HG03354 (cell line): ENCODE results near the gene ATP2A3.
"Not testable (repeated sequence)": the region's sequence is repeated elsewhere in the genome, so short reads cannot be mapped to it uniquely, and the experiment has no call there.

Source experiments
- ATAC-seq: cut with Tn5 transposase; IDR thresholded peaks from one replicate; pipeline ENCODE4 v1.9.1; 2021; ENCODE audit warnings: mild to moderate bottlenecking; ENCODE audit not compliant: unreplicated experiment, poor library complexity, severe bottlenecking

ATP2A3 gene

GRCh38 chr17:3959295-3959899, 4.8 kb downstream of the ATP2A3 start:
- no peak for ATAC-seq

DNA sequence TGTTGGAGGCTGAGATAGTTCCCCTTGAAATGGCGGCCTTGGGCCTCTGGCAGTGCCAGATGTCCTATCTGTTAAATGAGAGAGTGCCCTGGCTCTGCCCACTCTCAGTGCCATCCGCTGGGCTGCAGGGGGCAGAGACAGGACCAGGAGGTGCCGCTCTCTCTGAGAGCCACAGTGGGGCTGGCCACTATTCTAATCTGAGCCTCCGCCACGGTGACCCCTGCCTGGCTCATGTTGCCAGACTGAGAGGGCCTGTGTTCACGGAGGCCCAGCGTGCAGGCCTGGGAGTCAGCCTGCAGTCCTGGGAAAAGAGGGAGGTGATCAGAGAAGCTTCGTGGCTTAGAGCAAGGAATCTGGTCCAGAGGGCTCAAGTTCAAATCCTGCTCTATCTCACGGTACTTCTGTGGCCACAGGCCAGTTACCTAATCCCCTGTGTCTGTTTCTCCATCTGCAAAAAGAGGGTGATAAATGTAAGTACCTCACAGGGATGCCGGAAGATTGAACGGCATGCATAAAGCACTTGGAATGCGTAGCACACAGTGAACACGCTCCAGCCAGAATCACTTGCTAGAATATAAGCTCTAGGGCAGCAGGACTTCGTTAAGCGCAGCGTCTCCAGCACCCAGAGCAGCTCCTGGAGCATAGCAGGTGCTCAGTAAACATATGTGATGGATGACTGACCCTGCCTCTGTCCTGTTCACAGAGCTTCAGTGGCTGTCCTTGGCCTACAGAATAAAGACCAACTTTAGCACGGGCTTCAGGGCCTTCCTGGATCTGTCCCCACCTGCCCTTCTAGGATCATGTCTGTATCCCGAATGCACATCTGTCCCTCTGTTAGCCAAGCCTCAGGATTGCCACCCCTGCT, 6.3 kb downstream of the ATP2A3 start:
- no peak for ATAC-seq

DNA sequence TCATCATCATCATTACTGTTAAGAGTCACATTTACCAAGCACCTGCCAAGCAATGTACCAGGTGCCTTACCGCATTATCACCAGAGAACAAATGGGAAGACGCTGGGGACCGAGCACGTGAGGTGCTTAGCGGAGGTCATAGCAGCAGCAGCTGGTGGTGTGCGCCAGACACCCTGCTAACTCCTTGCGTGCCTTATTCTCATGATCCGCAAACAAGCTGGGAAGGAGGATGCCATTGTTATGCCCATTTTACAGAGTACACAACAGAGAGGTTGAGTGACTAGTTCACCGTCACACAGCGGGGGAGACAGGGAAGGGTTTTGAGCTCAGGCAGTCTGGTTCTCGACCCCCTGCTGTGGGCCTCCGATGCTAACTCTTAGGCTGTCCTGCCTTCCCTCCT, 7.3 kb downstream of the ATP2A3 start:
- no peak for ATAC-seq

DNA sequence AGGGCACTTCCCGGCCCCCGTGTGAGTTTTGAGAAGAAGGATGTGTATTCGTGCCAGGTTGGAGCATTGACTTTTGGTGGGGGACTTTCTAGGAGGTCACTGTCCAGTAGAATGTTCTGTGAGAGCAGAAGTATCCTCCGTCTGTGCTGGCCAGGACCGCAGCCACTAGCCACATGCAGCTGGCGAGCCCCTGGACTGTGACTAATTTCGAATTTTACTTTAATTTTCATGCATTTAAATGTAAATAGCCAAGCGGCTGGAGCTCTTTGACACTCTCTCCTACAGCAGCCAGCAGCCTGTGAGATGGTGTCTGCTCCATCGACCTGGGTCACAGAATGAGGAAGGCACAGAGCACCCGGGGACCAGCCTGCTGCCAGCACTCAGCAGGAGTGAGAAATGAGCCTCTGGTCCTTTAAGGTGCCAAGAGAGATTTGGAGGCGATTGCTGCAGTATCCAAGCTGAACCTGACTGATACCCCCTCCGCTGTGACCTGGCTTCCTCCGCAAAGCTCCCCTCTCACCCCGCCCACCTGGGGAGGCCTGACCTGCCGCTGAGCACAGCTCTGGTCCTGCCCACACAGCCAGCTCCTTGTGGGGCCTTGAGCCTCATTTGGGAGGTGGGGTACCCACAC, 7.8 kb downstream of the ATP2A3 start:
- ATAC-seq: no peak

GRCh38 chr17:3955673-3955988, 8.6 kb downstream of the ATP2A3 start:
- no peak for ATAC-seq

DNA sequence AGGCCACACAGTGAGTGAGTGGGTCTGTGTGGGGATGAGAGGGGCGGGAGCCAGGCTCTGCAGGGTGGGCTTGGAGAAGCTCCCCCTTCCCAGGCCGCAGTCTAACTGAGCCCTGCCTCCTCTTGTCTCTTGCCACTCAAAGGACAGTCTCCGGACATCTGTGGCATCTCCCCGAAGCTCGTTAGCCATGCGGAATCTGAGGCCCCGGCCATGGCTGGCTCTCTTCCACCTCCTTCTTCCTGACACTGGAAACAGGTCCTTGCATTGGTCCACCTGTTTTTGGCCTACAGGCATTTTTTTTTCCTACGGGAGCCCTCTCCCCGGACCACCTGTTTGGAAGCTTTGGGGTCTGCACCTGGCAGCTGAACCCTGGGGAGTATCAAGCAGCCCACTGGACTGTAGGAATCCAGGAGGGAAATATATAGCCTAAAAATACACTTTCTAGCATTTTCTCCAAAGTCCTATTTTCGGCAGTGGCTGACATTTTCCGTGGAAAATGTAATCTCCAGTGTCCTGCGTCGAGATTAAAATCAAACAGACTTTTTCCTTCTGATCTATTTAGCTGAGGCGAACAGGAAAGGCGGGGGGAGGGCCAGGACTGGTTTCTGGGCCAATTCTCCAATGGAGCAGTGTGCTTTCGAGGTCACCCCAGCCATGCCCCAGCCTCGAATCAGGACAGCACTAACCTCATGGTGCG, 9.1 kb downstream of the ATP2A3 start:
- no peak for ATAC-seq

GRCh38 chr17:3954086-3954485, 10.2 kb downstream of the ATP2A3 start:
- no peak for ATAC-seq

GRCh38 chr17:3953542-3953941, 10.7 kb downstream of the ATP2A3 start:
- no peak for ATAC-seq

DNA sequence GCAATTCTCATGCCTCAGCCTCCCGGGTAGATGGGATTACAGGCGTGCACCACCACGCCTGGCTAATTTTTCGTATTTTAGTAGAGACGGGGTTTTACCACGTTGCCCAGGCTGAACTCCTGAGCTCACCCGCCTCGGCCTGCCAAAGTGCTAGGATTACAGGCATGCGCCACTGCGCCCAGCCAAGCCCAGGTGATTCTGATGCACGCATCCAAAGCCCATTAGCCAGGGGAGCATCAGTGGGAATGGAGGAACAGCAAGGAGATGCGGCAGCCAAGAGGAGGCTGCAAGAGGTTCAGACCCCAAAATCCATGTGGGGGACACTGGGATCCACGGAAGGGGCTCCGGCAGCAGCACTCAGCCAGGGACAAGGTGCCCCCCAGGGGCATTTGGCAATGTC, 12.1 kb downstream of the ATP2A3 start:
- no peak for ATAC-seq

DNA sequence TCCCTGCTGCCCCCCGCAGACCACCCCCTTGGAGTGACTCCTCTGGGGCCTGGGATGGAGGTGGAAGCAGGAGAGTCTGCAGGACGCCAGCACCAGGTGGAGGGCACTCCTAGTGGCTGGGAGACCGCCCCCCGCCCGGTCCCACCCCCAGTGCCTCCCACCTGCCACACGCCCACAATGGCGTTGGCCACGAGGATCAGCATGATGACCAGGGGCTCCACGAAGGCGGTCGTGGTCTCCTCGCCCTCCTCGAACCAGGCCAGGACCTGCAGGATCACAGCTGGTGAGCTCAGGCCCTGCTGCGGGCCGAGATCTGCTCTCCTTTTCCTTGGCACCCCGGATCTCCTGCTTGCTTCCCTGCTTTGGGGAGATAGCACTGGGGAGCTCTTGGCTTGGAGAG, 12.8 kb downstream of the ATP2A3 start:
- ATAC-seq: no peak

DNA sequence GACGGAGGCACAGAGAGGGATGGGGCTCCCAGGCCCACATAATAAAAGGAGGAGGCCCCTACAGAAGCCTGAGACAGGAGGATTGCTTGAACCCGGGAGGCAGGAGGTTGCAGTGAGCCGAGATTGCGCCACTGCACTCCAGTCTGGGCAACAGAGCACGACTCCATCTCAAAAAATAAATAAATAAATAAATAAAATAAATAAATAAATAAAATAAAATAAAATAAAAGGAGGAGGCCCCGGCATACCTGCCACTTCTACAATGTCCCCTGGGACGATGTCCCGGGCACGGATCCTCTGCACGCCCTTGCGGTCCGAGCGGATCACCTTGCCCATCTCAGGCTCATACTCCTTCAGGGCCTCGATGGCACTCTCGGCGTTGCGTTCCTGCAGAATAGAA, 13.2 kb downstream of the ATP2A3 start:
- no peak for ATAC-seq

DNA sequence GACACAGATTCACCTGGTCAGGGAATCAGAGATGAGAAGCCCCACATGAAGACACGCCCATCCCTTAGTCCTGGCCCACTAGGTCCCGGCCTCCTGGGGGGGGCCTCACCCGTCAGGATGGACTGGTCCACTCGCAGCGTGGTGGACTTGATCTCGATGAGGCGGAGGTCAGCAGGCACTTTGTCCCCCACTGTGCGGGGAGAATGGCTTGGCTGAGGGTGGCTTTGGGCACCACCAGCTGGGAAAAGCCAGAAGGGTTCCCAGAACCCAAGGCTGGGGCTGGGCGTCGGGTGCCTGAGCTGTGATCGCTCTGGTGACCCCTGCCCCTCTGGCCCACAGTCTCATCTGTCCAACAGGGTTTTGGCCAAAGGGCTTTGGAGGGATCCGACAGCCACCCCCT, 13.7 kb downstream of the ATP2A3 start:
- no peak for ATAC-seq

DNA sequence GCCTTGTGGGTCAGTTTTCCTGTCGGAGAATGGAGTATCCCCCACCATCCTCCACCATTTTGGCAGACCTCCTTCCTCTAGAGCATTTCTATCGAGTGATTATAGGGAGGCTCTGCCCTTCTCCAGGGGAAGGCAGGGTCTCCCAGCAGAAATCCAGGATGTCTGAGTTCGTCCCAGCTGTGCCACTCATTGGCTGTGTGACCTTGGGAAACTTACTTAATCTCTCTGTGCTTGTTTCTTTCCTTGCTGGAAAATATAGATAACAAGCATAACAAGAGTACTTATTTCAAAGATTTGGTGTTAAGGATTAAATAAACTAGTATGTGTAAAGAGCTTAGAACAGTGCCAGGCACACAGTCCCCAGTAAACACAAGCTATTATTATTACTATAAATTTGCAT, 14.8 kb downstream of the ATP2A3 start:
- no peak for ATAC-seq

DNA sequence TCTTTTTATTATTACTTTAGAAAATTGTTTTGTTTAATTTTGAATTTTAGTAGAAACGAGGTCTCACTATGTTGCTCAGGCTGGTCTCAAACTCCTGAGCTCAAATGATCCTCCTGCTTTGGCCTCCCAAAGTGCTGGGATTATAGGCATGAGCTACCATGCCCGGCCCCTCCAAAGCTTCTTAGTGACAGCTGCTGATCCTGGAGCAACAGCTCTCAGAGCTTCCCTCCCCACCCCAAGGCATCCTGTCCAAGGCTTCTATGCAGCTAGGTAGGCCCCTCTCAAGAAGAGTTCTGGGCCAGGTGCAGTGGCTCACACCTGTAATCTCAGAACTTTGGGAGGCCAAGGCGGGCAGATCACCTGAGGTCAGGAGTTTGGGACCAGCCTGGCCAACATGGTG, 15.7 kb downstream of the ATP2A3 start:
- not testable (repeated sequence) for ATAC-seq

- no peak for ATAC-seq
Observed at GRCh38 chr17:3947318-3947810, 16.9 kb downstream of the ATP2A3 start.

DNA sequence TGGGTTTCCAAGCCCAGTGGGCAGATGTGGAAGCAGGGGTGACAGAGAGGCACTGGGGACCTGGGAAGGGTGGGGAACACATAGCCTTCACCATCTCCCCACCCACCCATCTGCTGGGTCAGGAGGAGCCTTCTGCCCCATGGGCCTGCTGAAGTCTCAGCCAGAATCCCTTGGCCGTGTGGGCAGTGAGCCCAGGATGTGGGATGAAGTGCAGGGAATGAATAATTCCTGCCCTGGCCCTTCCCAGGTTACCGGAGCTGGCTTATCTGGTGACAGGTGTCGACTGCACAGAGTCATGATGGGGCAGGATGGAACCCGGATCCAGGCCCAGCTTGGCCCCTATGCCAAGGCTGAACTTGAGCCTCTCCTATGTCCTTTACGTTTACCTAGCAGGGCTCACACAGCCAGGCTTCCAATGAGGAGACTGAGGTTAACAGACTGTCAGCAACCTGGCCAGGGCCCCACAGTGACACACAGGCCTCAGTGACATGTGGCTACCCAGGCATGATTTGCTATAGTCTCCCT, 17.5 kb downstream of the ATP2A3 start:
- ATAC-seq: no peak

DNA sequence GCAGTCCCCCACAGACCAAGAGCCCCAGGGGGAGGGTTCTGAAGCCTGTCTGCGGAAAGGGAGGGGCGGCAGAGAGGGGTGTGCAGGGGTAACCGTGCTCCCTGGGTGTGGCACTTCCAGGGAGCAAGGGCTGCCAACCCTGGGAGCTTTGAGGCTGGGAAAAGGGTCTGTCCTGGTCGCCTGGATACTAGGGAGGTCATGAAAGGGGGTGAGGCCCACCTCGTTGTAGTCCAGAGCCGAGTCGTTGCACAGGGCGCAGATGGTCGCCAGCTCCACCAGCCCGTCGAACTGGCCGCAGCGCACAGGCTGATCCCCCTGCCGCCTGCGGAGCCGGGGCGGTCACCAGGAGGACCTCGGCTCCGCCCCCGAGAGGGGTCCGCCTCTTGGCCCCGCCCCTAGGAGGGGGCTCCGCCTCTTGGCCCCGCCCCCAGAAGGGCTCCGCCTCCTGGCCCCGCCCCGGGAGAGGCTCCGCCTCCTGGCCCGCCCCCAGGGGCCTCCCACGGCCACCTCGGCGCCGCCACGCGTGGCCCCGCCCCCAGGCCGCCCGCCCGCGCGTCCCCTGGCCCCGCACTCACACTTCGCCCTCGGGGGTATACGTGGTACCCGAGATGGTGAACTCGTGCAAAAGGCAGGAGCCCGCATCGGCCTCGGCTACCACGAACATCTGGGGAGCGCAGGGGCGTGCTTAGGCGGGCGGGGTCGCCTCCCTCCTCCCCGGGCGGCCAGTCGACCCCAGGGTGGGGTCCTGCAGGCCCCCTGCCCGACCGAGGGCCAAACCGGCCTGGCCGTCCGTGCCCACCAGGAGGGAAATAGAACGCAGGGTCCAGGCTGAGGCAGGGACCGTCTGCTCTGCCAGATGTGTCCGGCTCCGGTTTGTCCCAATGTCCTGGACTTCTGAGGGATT, 19.5 kb downstream of the ATP2A3 start:
- ATAC-seq: no peak

GRCh38 chr17:3943240-3943891, 20.9 kb downstream of the ATP2A3 start:
- no peak for ATAC-seq
